ENCODE data around the gene ARHGEF16.

Gene ARHGEF16

DNA sequence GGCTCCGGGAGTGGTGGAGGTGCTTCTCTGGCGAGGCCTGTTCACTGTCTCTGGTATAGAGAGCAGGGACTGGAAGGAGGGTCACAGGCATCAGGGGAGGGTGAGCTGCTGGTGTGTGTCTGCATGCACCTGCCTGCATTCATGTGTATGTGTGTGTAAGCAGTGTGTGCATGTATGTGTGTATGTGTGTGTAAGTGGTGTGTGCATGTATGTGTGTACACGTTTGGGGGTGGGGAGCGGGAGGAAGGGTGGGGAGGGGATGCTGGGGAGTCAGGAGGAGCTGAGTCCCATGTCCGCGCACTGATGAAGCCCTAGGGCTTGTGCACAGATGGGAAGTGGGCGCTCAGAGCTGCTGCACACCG is 49.0 kb downstream of the ARHGEF16 start:
- TF ChIP-seq, protein P1, sequence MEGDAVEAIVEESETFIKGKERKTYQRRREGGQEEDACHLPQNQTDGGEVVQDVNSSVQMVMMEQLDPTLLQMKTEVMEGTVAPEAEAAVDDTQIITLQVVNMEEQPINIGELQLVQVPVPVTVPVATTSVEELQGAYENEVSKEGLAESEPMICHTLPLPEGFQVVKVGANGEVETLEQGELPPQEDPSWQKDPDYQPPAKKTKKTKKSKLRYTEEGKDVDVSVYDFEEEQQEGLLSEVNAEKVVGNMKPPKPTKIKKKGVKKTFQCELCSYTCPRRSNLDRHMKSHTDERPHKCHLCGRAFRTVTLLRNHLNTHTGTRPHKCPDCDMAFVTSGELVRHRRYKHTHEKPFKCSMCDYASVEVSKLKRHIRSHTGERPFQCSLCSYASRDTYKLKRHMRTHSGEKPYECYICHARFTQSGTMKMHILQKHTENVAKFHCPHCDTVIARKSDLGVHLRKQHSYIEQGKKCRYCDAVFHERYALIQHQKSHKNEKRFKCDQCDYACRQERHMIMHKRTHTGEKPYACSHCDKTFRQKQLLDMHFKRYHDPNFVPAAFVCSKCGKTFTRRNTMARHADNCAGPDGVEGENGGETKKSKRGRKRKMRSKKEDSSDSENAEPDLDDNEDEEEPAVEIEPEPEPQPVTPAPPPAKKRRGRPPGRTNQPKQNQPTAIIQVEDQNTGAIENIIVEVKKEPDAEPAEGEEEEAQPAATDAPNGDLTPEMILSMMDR (IDR thresholded peaks at IDR 0.05; ENCODE audit: low read depth, low read length, missing control alignments) = no peak
- H3K4me3 ChIP-seq (ENCODE audit: low read depth, low read length) = no peak overlapping the region
- DNase-seq (ENCODE audit: low read depth) = no peak

DNA sequence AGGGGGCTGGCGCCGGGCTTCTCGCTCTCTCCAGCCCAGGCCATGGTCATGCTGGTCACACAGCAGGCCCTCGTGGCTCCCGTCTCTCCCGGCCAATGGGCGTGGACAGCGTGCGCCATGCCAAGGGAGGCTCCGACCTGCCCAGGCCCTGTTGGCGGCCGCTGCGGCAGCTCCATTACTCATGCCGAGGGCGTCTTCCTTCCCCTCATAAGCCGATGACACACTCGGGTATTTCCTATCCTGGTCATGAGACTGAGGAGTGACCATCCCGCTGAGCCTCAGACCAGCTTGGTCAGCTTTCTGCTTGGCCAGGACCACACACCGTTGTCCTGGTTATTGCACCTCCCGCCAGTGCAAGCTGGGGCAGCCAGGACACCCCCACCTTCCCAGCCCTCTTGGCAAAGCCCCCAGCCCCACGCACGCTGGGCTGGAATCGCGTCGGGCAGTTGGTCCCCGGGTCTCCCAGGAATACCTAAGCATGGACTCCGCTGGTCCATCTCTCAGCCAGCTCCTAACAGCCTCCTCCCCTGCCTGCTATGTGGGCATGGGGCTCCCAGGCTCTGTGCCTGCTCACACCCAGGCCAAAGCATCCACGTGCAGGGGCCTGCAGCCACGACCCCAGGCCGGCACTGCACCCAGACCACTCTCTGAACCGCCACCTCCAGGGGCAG is 49.8 kb downstream of the ARHGEF16 start:
- no peak for DNase-seq (ENCODE audit: low read depth)
- H3K4me3 ChIP-seq (ENCODE audit: low read depth, low read length) = no peak overlapping the region
- TF ChIP-seq, protein P1 (IDR thresholded peaks at IDR 0.05; ENCODE audit: low read depth, low read length, missing control alignments) = no peak

DNA sequence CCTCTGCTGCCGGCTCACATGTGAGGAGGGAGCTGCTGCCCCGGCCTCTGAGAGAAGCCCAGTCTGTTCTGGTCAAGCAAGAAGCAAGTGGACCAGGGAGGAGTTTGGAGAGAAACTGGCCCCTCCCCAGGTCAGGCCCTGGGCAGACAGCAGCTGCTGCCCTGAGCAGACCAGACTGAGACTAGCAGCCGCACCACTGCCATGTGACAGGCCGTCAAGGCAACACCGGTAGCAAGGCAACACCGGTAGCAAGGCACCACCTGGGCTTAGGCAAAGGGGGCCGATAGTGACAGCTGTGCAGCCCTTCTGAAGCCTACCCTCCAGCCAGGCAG is 50.3 kb downstream of the ARHGEF16 start:
- no peak overlapping the region for H3K4me3 ChIP-seq (ENCODE audit: low read depth, low read length)
- TF ChIP-seq, protein P1 (IDR thresholded peaks at IDR 0.05; ENCODE audit: low read depth, low read length, missing control alignments) = no peak
- DNase-seq (ENCODE audit: low read depth) = no peak

DNA sequence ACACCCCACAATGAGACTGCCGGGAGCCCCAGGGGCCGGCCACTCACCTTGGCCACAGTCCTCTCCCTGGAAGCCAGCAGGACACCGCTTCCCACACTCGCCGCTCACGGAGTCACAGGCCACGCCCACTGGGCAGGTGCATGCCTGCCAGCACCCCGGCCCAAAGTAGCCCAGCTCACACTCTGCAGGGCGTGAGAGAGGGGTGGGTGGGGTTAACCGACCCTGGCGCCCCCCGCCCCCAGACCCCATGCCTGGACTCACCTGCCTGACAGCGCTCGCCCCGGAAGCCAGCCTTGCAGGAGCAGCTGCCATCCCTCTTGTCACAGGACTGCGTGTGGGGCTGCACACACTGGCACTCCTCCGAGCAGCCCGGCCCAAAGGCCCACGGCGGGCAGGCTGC is 50.7 kb downstream of the ARHGEF16 start:
- no peak overlapping the region for H3K4me3 ChIP-seq (ENCODE audit: low read depth, low read length)
- no peak for DNase-seq (ENCODE audit: low read depth)
- TF ChIP-seq, protein P1 (IDR thresholded peaks at IDR 0.05; ENCODE audit: low read depth, low read length, missing control alignments) = no peak

DNA sequence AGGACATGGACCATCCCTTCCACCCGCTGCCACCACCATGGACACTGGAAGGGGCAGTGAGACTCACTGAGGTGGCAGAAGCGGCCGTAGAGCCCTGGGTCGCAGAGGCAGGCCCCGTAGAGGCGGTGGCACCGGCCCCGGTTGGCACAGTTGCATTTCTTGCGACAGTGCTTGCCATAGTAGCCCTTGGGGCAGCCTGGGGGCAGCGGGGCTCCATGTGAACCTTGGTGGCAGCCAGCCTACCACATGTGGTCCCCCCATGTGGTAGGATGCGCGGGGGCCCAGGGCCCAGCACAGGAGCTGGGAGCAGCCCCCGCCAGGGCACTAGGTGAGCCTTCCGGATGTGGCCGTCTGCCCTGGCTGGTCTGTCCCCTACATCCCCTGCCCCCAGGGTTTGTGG is 51.6 kb downstream of the ARHGEF16 start:
- TF ChIP-seq, protein P1 (IDR thresholded peaks at IDR 0.05; ENCODE audit: low read depth, low read length, missing control alignments) = no peak

DNA sequence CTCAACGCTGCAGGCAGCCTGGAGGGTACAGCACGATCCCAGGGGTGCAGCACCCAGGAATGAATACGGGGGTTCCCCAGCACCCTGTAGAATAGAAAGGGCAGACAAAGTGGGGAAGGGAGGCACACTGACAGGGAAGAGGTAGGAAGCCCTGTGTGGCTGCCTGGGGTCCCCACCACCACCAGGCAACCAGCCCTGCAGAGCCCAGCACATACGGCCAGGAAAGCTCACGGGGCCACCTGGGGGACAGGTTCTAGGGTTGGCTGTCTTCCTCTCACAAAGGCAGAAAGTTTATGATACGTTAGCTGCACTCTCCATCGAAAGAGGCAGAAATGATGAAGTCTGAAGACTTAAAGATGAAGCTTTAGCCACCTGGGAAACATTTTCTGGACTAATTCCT is 52.5 kb downstream of the ARHGEF16 start:
- H3K4me3 ChIP-seq (ENCODE audit: low read depth, low read length) = no peak overlapping the region
- TF ChIP-seq, protein P1 (IDR thresholded peaks at IDR 0.05; ENCODE audit: low read depth, low read length, missing control alignments) = no peak
- DNase-seq (ENCODE audit: low read depth) = no peak

More for the DNA sequence above, 51.6 kb downstream of the ARHGEF16 start:
- no peak for DNase-seq (ENCODE audit: low read depth)
- H3K4me3 ChIP-seq (ENCODE audit: low read depth, low read length) = no peak overlapping the region

DNA sequence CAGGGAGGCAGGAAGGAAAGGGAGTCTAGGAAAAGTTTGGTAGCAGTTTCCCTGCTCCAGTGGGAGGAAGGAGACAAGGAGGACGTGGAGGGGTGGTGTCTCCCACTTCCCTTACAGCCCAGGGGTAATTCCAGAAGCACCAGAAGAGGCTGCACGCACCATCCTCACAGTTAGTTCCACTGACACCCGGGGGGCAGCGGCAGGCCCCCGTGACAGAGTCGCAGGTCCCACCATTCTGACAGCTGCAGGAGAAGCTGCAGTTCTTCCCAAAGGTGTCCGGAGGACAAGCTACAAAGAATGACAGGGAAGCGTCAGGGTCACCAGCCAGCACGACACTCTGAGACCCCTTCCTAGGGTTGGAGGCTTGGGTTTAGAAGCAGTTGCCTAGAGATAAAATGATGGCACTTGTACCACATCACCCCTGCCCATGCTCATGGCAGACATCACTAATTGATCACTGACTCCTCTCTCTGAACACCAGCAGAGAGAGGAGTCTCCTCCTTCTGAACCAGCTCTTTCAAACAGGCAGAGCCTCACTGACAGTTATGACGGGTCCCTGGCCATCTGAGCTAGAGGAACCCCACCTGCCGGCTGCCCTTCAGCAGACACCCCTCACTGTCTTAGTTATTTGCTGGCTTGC is 53.3 kb downstream of the ARHGEF16 start:
- H3K4me3 ChIP-seq (ENCODE audit: low read depth, low read length) = no peak overlapping the region
- TF ChIP-seq, protein P1 (IDR thresholded peaks at IDR 0.05; ENCODE audit: low read depth, low read length, missing control alignments) = no peak

More for the DNA sequence above, 53.3 kb downstream of the ARHGEF16 start:
- DNase-seq (ENCODE audit: low read depth) = no peak
